Kasumi-1 (cell line): ENCODE measurements around the gene CASTOR1.

Source experiments
- DNase-seq, 2 experiments: peaks; one replicate each; lab custom pipeline; 2025; lab: John Stamatoyannopoulos, UW

The CASTOR1 gene

GRCh38 chr22:30263883-30264282 is 25.4 kb downstream of the CASTOR1 start:
- no peak for DNase-seq

GRCh38 chr22:30262917-30263741 is 26.2 kb downstream of the CASTOR1 start:
- DNase-seq: peak; percentile 58 to 63

GRCh38 chr22:30262112-30262511 is 27.2 kb downstream of the CASTOR1 start:
- no peak for DNase-seq

GRCh38 chr22:30261134-30261533 is 28.2 kb downstream of the CASTOR1 start:
- DNase-seq: no peak

- DNase-seq: no peak
These were observed 28.6 kb downstream of the CASTOR1 start for GRCh38 chr22:30260682-30261081.

GRCh38 chr22:30260276-30260675 is 29.0 kb downstream of the CASTOR1 start:
- no peak for DNase-seq

GRCh38 chr22:30254314-30254713 is 35.0 kb downstream of the CASTOR1 start:
- DNase-seq: no peak

GRCh38 chr22:30253205-30253852 is 36.0 kb downstream of the CASTOR1 start:
- no peak for DNase-seq

GRCh38 chr22:30252411-30253204 is 36.7 kb downstream of the CASTOR1 start:
- DNase-seq: no peak

- DNase-seq: no peak
These were observed 37.6 kb downstream of the CASTOR1 start for GRCh38 chr22:30251711-30252110.

- no peak for DNase-seq
These were observed 38.5 kb downstream of the CASTOR1 start for GRCh38 chr22:30250661-30251267.

- DNase-seq: no peak
These were observed 39.2 kb downstream of the CASTOR1 start for GRCh38 chr22:30250039-30250565.

GRCh38 chr22:30249049-30250038 is 40.0 kb downstream of the CASTOR1 start:
- no peak for DNase-seq

GRCh38 chr22:30248484-30248883 is 40.8 kb downstream of the CASTOR1 start:
- DNase-seq: no peak

- no peak for DNase-seq
These were observed 41.3 kb downstream of the CASTOR1 start for GRCh38 chr22:30247974-30248373.

GRCh38 chr22:30247561-30247960 is 41.7 kb downstream of the CASTOR1 start:
- no peak for DNase-seq

- no peak for DNase-seq
These were observed 42.4 kb downstream of the CASTOR1 start for GRCh38 chr22:30246814-30247376.

GRCh38 chr22:30245985-30246813 is 43.1 kb downstream of the CASTOR1 start, which contains the start of gene LIF:
Gene LIF (minus strand): TSS chr22:30246759. CDS start chr22:30246695, 64 bp downstream.
- DNase-seq: peak in 1 of 2 experiments; percentile 36
